ENCODE data around the gene TUBA4A. TPM values are rescaled to one million over a fixed set of nuclear protein-coding genes. Genes with fewer than 3 reads are reported as not detected.

Gene TUBA4A
- total and polyA plus RNA-seq, 9 of the 15 experiments (the other 6 are each of a cell fraction or from before 2014, with no cell fraction given): 25.1 to 174 (median 42.4) TPM

DNA sequence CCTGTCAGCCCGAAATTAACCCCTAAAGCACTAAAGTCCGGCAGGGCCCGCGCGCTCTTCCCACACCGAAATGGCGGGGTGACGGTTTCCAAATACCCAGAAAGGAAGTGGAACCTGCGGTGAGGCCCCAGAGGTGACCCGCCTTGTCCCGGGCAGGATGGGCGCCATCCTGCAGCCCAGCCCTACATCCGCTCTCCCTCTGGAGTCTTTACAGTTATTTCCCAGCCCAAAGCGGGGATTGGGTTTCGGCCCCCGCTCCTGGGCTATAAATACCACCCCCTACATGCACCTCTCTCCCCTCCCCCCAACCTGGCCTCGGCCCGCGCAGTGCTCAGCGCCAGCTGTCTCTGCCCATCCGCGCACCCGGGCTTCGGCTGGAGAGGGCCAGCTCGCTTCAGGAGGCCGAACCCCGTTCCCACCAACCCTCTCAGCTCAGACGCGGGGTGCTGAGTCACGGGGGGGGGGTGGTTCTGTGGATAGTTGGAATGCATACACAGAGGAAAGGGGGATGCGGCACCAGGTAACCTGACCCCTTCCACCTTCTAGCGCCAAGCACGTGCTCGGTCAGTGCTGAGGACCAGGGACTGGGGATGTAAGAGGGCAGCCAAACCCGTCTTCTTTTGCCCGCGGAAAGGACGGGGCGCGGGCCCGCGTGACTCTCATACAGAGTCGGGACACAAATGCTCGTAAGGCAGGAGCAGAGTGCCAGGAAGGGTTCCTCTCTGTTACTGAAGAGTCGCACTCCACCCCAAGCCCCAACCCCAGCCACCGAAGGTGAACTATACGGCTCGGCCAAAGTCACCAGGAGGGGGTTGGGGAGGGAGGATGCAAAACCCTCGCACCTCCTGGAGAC lies 592 bp downstream of the TUBA4A start, which contains the start of gene TUBA4B (continued):
- TF ChIP-seq, protein P1, sequence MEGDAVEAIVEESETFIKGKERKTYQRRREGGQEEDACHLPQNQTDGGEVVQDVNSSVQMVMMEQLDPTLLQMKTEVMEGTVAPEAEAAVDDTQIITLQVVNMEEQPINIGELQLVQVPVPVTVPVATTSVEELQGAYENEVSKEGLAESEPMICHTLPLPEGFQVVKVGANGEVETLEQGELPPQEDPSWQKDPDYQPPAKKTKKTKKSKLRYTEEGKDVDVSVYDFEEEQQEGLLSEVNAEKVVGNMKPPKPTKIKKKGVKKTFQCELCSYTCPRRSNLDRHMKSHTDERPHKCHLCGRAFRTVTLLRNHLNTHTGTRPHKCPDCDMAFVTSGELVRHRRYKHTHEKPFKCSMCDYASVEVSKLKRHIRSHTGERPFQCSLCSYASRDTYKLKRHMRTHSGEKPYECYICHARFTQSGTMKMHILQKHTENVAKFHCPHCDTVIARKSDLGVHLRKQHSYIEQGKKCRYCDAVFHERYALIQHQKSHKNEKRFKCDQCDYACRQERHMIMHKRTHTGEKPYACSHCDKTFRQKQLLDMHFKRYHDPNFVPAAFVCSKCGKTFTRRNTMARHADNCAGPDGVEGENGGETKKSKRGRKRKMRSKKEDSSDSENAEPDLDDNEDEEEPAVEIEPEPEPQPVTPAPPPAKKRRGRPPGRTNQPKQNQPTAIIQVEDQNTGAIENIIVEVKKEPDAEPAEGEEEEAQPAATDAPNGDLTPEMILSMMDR (IDR thresholded peaks at IDR 0.05 in 2 of 3, conservative IDR thresholded peaks at IDR 0.05 in 1 of 3; ENCODE audit: insufficient read depth in 2 of 3, low read depth in 1 of 3, low read length in 3 of 3): no peak
- peak; percentile 71 for TF ChIP-seq MAX (CRISPR knock-in tag; IDR thresholded peaks at IDR 0.05)
- TF ChIP-seq MAFK (IDR thresholded peaks at IDR 0.05; ENCODE audit: low read length): peak; percentile 28; the same call in 1 of the 2 replicates
- TF ChIP-seq ZNF143 (CRISPR knock-in tag; IDR thresholded peaks at IDR 0.05): no peak
- TF ChIP-seq PYGO2 (tag; IDR thresholded peaks at IDR 0.05): no peak
- TF ChIP-seq DPF2 (IDR thresholded peaks at IDR 0.05): 0 out of 2 replicates have a peak, but pooled peaks have one; percentile 3
- peak; percentile 28; the same call in 1 of the 2 replicates for TF ChIP-seq FOSL1 (tag; conservative IDR thresholded peaks at IDR 0.05)
- TF ChIP-seq, protein P2, sequence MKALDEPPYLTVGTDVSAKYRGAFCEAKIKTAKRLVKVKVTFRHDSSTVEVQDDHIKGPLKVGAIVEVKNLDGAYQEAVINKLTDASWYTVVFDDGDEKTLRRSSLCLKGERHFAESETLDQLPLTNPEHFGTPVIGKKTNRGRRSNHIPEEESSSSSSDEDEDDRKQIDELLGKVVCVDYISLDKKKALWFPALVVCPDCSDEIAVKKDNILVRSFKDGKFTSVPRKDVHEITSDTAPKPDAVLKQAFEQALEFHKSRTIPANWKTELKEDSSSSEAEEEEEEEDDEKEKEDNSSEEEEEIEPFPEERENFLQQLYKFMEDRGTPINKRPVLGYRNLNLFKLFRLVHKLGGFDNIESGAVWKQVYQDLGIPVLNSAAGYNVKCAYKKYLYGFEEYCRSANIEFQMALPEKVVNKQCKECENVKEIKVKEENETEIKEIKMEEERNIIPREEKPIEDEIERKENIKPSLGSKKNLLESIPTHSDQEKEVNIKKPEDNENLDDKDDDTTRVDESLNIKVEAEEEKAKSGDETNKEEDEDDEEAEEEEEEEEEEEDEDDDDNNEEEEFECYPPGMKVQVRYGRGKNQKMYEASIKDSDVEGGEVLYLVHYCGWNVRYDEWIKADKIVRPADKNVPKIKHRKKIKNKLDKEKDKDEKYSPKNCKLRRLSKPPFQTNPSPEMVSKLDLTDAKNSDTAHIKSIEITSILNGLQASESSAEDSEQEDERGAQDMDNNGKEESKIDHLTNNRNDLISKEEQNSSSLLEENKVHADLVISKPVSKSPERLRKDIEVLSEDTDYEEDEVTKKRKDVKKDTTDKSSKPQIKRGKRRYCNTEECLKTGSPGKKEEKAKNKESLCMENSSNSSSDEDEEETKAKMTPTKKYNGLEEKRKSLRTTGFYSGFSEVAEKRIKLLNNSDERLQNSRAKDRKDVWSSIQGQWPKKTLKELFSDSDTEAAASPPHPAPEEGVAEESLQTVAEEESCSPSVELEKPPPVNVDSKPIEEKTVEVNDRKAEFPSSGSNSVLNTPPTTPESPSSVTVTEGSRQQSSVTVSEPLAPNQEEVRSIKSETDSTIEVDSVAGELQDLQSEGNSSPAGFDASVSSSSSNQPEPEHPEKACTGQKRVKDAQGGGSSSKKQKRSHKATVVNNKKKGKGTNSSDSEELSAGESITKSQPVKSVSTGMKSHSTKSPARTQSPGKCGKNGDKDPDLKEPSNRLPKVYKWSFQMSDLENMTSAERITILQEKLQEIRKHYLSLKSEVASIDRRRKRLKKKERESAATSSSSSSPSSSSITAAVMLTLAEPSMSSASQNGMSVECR (CRISPR knock-in tag; IDR thresholded peaks at IDR 0.05): peak; percentile 69
- peak; percentile 64; the same call in 1 of the 2 replicates for TF ChIP-seq EP400 (IDR thresholded peaks at IDR 0.05)
- TF ChIP-seq FOXA3 (CRISPR knock-in tag; conservative IDR thresholded peaks at IDR 0.05 in 1 of 2, IDR thresholded peaks at IDR 0.05 in 1 of 2): peak in 1 of 2 experiments; percentile 56; a peak in 1 of 4 replicates
- TF ChIP-seq, protein P3, sequence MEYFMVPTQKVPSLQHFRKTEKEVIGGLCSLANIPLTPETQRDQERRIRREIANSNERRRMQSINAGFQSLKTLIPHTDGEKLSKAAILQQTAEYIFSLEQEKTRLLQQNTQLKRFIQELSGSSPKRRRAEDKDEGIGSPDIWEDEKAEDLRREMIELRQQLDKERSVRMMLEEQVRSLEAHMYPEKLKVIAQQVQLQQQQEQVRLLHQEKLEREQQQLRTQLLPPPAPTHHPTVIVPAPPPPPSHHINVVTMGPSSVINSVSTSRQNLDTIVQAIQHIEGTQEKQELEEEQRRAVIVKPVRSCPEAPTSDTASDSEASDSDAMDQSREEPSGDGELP (CRISPR knock-in tag; IDR thresholded peaks at IDR 0.05; ENCODE audit: borderline replicate concordance): peak; percentile 59; the same call in 1 of the 2 replicates
- TF ChIP-seq MECOM (CRISPR knock-in tag; IDR thresholded peaks at IDR 0.05): no peak
- TF ChIP-seq, protein P4, sequence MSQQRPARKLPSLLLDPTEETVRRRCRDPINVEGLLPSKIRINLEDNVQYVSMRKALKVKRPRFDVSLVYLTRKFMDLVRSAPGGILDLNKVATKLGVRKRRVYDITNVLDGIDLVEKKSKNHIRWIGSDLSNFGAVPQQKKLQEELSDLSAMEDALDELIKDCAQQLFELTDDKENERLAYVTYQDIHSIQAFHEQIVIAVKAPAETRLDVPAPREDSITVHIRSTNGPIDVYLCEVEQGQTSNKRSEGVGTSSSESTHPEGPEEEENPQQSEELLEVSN (IDR thresholded peaks at IDR 0.05; ENCODE audit: borderline replicate concordance in 1 of 2, extremely low read depth in 1 of 2, insufficient read depth in 1 of 2, insufficient read length in 1 of 2, low read depth in 1 of 2, low read length in 1 of 2, poor library complexity in 1 of 2, severe bottlenecking in 1 of 2): peak; percentile 31 to 62
